ENCODE measurements around the gene KIAA1671. TPM values are rescaled to one million over a fixed set of nuclear protein-coding genes. Genes with fewer than 3 reads are reported as not detected.

Gene KIAA1671
- total and polyA plus RNA-seq, 2 of the 13 experiments (the other 11 are each of a cell fraction or from before 2014, with no cell fraction given): 13.5 to 13.6 TPM

DNA sequence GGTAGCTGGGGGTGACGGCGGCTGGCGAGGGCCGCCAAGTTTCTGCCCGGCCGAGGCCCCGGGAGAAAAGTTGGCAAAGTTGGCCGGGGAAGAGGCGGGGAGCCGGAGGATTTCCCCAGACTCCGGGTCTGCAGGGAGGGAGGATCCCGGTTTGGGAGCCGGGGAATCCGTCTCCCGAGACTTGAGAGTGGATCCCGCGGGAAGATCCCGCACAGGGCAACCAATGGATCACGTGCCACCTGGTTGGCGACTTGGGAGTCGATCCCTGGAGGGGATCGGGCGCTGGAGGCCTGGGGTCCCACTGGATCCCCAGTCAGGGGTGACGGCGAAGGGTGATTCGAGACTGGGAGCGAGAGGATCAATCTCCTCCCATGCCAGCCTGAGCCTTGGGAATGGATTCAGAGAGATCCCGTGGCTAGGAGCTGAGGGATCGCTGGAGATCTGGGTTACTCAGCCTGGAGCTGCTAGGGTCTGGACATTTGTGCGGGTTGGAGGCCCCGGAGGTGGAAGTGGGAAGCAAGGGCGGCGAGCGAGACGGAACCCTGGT, 394 bp downstream of the KIAA1671 start (continued):
- TF ChIP-seq UBTF (CRISPR knock-in tag; IDR thresholded peaks at IDR 0.05): no peak
- TF ChIP-seq, protein P1, sequence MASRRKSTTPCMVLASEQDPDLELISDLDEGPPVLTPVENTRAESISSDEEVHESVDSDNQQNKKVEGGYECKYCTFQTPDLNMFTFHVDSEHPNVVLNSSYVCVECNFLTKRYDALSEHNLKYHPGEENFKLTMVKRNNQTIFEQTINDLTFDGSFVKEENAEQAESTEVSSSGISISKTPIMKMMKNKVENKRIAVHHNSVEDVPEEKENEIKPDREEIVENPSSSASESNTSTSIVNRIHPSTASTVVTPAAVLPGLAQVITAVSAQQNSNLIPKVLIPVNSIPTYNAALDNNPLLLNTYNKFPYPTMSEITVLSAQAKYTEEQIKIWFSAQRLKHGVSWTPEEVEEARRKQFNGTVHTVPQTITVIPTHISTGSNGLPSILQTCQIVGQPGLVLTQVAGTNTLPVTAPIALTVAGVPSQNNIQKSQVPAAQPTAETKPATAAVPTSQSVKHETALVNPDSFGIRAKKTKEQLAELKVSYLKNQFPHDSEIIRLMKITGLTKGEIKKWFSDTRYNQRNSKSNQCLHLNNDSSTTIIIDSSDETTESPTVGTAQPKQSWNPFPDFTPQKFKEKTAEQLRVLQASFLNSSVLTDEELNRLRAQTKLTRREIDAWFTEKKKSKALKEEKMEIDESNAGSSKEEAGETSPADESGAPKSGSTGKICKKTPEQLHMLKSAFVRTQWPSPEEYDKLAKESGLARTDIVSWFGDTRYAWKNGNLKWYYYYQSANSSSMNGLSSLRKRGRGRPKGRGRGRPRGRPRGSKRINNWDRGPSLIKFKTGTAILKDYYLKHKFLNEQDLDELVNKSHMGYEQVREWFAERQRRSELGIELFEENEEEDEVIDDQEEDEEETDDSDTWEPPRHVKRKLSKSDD (CRISPR knock-in tag; IDR thresholded peaks at IDR 0.05; ENCODE audit: low read depth): no peak
- no peak for TF ChIP-seq ZNF570 (CRISPR knock-in tag; IDR thresholded peaks at IDR 0.05; ENCODE audit: borderline replicate concordance)
- no peak for TF ChIP-seq ZBTB21 (CRISPR knock-in tag; IDR thresholded peaks at IDR 0.05)
- TF ChIP-seq MED13 (CRISPR knock-in tag; IDR thresholded peaks at IDR 0.05): 0 out of 2 replicates have a peak, but pooled peaks have one; percentile 56
- no peak for TF ChIP-seq ZNF281 (CRISPR knock-in tag; IDR thresholded peaks at IDR 0.05; ENCODE audit: borderline replicate concordance)
- peak; percentile 66; the same call in 1 of the 2 replicates for TF ChIP-seq KDM5B (CRISPR knock-in tag; IDR thresholded peaks at IDR 0.05; ENCODE audit: borderline replicate concordance)
- TF ChIP-seq PTBP1 (IDR thresholded peaks at IDR 0.05; ENCODE audit: low read depth, low read length, poor library complexity, severe bottlenecking): no peak
- TF ChIP-seq ZHX2 (IDR thresholded peaks at IDR 0.05; ENCODE audit: low read depth): no peak
- peak; percentile 40; the same call in 1 of the 2 replicates for TF ChIP-seq ZHX2 (CRISPR knock-in tag; IDR thresholded peaks at IDR 0.05; ENCODE audit: borderline replicate concordance)
